Measurements from ENCODE around the gene FBXO2. TPM values are rescaled to one million over a fixed set of nuclear protein-coding genes. Genes with fewer than 3 reads are reported as not detected.
A peak's percentile ranks its signal among the peaks of the same experiment; 100 is the strongest.

Gene FBXO2
- total RNA-seq, 1 experiment from 2014 or later = 131 TPM

- H3K27ac ChIP-seq (ENCODE audit: low read length) = no peak overlapping the region
- no peak overlapping the region; a peak in 2 of 4 replicates for H3K4me3 ChIP-seq (ENCODE audit: low read depth in 2 of 2, low read length in 2 of 2)
- POLR2A ChIA-PET = no interaction called here
- ATAC-seq (no peak), DNase-seq (ENCODE audit: low read depth, low spot score) (no peak)
- BruUV-seq (replicated peaks) = no TSS peak
- CTCF ChIA-PET = no interaction called here
- in situ Hi-C loops (cut with HindIII; ENCODE audit: low pct_unique_long_range_greater_than_20kb, low sequenced_read_pairs) = no loop called here
- TF ChIP-seq POLR2AphosphoS5 (IDR thresholded peaks at IDR 0.05; ENCODE audit: low read depth, low read length) (no peak), CTCF (IDR thresholded peaks at IDR 0.05) (no peak), SIN3A (IDR thresholded peaks at IDR 0.05; ENCODE audit: borderline replicate concordance, insufficient read depth, low read depth, low read length) (no peak), REST (IDR thresholded peaks at IDR 0.05; ENCODE audit: insufficient read depth in 1 of 2, low read depth in 2 of 2, low read length in 1 of 2) (no peak), TCF7L2 (IDR thresholded peaks at IDR 0.05; ENCODE audit: low read depth, low read length) (no peak)
- intact Hi-C loops (cut with micrococcal nuclease; ENCODE audit: unreplicated experiment) = no loop called here
- no peaks in the 10 kb centered on the region; the same call in 1 of the 2 replicates for H3K36me3 ChIP-seq (ENCODE audit: control insufficient read depth, insufficient read depth, low read length)
- H3K4me1 ChIP-seq (ENCODE audit: control insufficient read depth, insufficient read depth, low read length) = peaks cover 7% of the 10 kb centered on the region; the same call in 1 of the 2 replicates
- H3K9me3 ChIP-seq (ENCODE audit: control insufficient read depth, insufficient read depth, low read depth, low read length) = no peaks in the 10 kb centered on the region
- H3K27me3 ChIP-seq (ENCODE audit: control insufficient read depth, insufficient read depth, low read length) = no peaks in the 10 kb centered on the region; the same call in 1 of the 2 replicates
These were observed 37.9 kb upstream of the FBXO2 start for GRCh38 chr1:11691928-11692711.

GRCh38 chr1:11691302-11691914 lies 37.2 kb upstream of the FBXO2 start, which contains the start of gene DRAXIN:
Gene DRAXIN (plus strand): TSS chr1:11691710. CDS start chr1:11706259, 14,549 bp downstream.
- Histone ChIP-seq H3K4me1 (ENCODE audit: control insufficient read depth, insufficient read depth, low read length) (peaks cover 7% of the 10 kb centered on the region; the same call in 1 of the 2 replicates), H3K27me3 (ENCODE audit: control insufficient read depth, insufficient read depth, low read length) (no peaks in the 10 kb centered on the region; the same call in 1 of the 2 replicates), H3K36me3 (ENCODE audit: control insufficient read depth, insufficient read depth, low read length) (no peaks in the 10 kb centered on the region; the same call in 1 of the 2 replicates), H3K9me3 (ENCODE audit: control insufficient read depth, insufficient read depth, low read depth, low read length) (no peaks in the 10 kb centered on the region), H3K4me3 (ENCODE audit: low read depth in 2 of 2, low read length in 2 of 2) (peak within 1 kb of the TSS; percentile 31 to 34), H3K27ac (ENCODE audit: low read length) (no peak within 1 kb of the TSS)
- POLR2A ChIA-PET = no interaction called here
- no peak for TF ChIP-seq REST (IDR thresholded peaks at IDR 0.05; ENCODE audit: insufficient read depth in 1 of 2, low read depth in 2 of 2, low read length in 1 of 2)
- TF ChIP-seq TCF7L2 (IDR thresholded peaks at IDR 0.05; ENCODE audit: low read depth, low read length) = no peak
- TF ChIP-seq POLR2AphosphoS5 (IDR thresholded peaks at IDR 0.05; ENCODE audit: low read depth, low read length) = no peak
- no peak for TF ChIP-seq SIN3A (IDR thresholded peaks at IDR 0.05; ENCODE audit: borderline replicate concordance, insufficient read depth, low read depth, low read length)
- TF ChIP-seq CTCF (IDR thresholded peaks at IDR 0.05) = no peak
- ATAC-seq (peak; percentile 63), DNase-seq (ENCODE audit: low read depth, low spot score) (no peak)
- CTCF ChIA-PET = no interaction called here
- BruUV-seq (replicated peaks) = no TSS peak
- in situ Hi-C loops (cut with HindIII; ENCODE audit: low pct_unique_long_range_greater_than_20kb, low sequenced_read_pairs) (no loop called here), intact Hi-C loops (cut with micrococcal nuclease; ENCODE audit: unreplicated experiment) (no loop called here)
